PC-9 (cell line): ENCODE data around the gene TRIO. TPM values are rescaled to one million over a fixed set of nuclear protein-coding genes. Genes with fewer than 3 reads are reported as not detected.

Source experiments
- BruUV-seq: library from RNA; stranded (reverse); fragments of 400-500 nt; replicated peaks from 2 replicates; lab custom pipeline; 2021; lab: Mats Ljungman, UMichigan
- CTCF ChIA-PET: fragments of 300-600 bp; sonication (Branson Sonifier 250); formaldehyde crosslinking; loops from one replicate; lab custom pipeline; 2022; ENCODE audit warnings: antibody characterized with exemption; lab: Charles Lee
- POLR2A ChIA-PET: fragments of 300-600 bp; sonication (Branson Sonifier 250); formaldehyde crosslinking; loops from one replicate; lab custom pipeline; 2022; ENCODE audit warnings: antibody characterized with exemption; ENCODE audit not compliant: unreplicated experiment; lab: Charles Lee
- DNase-seq, 2 experiments: peaks; one replicate each; pipeline versions ENCODE4 v3.0.0 to v3.0.0-alpha.2; 2015 to 2022; ENCODE audit warnings: mixed read lengths in 1 of 2
- H2AFZ ChIP-seq: fragments of 200-600 bp; sonication (generic); 2 replicates; pipeline ENCODE4 v1.8.1; 2017; ENCODE audit warnings: antibody characterized with exemption
- H3F3A ChIP-seq: fragments of 200-600 bp; sonication (generic); 2 replicates; pipeline ENCODE4 v1.8.1; 2017; ENCODE audit warnings: antibody characterized with exemption, mild to moderate bottlenecking, low read depth; ENCODE audit not compliant: insufficient read depth
- H3K27ac ChIP-seq: fragments of 200-600 bp; sonication (generic); 2 replicates; pipeline ENCODE4 v1.6.1; 2016; ENCODE audit warnings: mixed run types
- H3K27me3 ChIP-seq: fragments of 200-600 bp; sonication (generic); 2 replicates; pipeline ENCODE4 v1.6.1; 2016; ENCODE audit warnings: low read depth, mixed run types; ENCODE audit not compliant: insufficient read depth
- H3K36me3 ChIP-seq: fragments of 200-600 bp; sonication (generic); 2 replicates; pipeline ENCODE4 v1.6.1; 2016; ENCODE audit warnings: low read depth, mixed run types
- H3K4me1 ChIP-seq: fragments of 200-600 bp; sonication (generic); replicated peaks from 2 replicates; pipeline ENCODE4 v1.6.1; 2016; ENCODE audit warnings: mixed run types; ENCODE audit not compliant: insufficient read depth
- H3K4me2 ChIP-seq: fragments of 200-600 bp; sonication (generic); 2 replicates; pipeline ENCODE4 v1.6.1; 2017; ENCODE audit warnings: mixed run types
- H3K4me3 ChIP-seq: fragments of 200-600 bp; sonication (generic); 2 replicates; pipeline ENCODE4 v1.6.1; 2016; ENCODE audit warnings: mixed run types
- H3K79me2 ChIP-seq: fragments of 200-600 bp; sonication (generic); 2 replicates; pipeline ENCODE4 v1.6.1; 2017; ENCODE audit warnings: low read depth, mixed run types
- H3K9me2 ChIP-seq: fragments of 200-600 bp; sonication (generic); 2 replicates; pipeline ENCODE4 v1.8.1; 2017; ENCODE audit warnings: mild to moderate bottlenecking; ENCODE audit not compliant: insufficient read depth
- H3K9me3 ChIP-seq: fragments of 200-600 bp; sonication (generic); 2 replicates; pipeline ENCODE4 v1.8.1; 2016; ENCODE audit warnings: low read depth; ENCODE audit not compliant: insufficient read depth
- H4K20me1 ChIP-seq: fragments of 200-600 bp; sonication (generic); 2 replicates; pipeline ENCODE4 v1.8.1; 2017; ENCODE audit not compliant: insufficient read depth
- EZH2 ChIP-seq: fragments of 200-600 bp; sonication (generic); IDR thresholded peaks from 2 replicates; pipeline ENCODE4 v1.8.0; 2017; ENCODE audit warnings: antibody characterized with exemption, low read depth
- intact Hi-C: fragments of 100-400 bp; cut with micrococcal nuclease; formaldehyde crosslinking; loops from one replicate; pipeline ENCODE4 v1.10.0; 2022; ENCODE audit not compliant: unreplicated experiment
- total RNA-seq: library from RNA; stranded (reverse); gene quantifications from 2 replicates; pipeline ENCODE4 v1.2.3, GENCODE V29; 2021
- TF ChIP-seq, protein P1 (sequence below): fragments of 200-600 bp; sonication (generic); conservative IDR thresholded peaks from 2 replicates; pipeline ENCODE4 v1.6.1; 2017; ENCODE audit warnings: mixed run types, antibody characterized with exemption, mild to moderate bottlenecking, moderate library complexity

TRIO gene
- total RNA-seq, 1 experiment from 2014 or later = 596 TPM

GRCh38 chr5:14556015-14556414 lies 412.9 kb downstream of the TRIO start:
- no peaks in the 10 kb centered on the region for H3K4me1 ChIP-seq
- no peaks in the 10 kb centered on the region; the same call in 1 of the 2 replicates for H3K9me3 ChIP-seq
- intact Hi-C loops = no loop called here
- DNase-seq = no peak
- TF ChIP-seq, protein P1, sequence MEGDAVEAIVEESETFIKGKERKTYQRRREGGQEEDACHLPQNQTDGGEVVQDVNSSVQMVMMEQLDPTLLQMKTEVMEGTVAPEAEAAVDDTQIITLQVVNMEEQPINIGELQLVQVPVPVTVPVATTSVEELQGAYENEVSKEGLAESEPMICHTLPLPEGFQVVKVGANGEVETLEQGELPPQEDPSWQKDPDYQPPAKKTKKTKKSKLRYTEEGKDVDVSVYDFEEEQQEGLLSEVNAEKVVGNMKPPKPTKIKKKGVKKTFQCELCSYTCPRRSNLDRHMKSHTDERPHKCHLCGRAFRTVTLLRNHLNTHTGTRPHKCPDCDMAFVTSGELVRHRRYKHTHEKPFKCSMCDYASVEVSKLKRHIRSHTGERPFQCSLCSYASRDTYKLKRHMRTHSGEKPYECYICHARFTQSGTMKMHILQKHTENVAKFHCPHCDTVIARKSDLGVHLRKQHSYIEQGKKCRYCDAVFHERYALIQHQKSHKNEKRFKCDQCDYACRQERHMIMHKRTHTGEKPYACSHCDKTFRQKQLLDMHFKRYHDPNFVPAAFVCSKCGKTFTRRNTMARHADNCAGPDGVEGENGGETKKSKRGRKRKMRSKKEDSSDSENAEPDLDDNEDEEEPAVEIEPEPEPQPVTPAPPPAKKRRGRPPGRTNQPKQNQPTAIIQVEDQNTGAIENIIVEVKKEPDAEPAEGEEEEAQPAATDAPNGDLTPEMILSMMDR = no peak
- TF ChIP-seq EZH2 = no peak
- no peak overlapping the region for H3K4me2 ChIP-seq
- CTCF ChIA-PET = no interaction called here
- POLR2A ChIA-PET = interaction anchor here (0.6 kb wide), 1 partner anchor 101 kb away, joined by 8 read pairs; no protein-coding TSS in a partner anchor
- no peaks in the 10 kb centered on the region for H4K20me1 ChIP-seq
- H3K79me2 ChIP-seq = no peaks in the 10 kb centered on the region
- peaks cover 18% of the 10 kb centered on the region; the same call in 1 of the 2 replicates for H3K27me3 ChIP-seq
- H3K4me3 ChIP-seq = no peak overlapping the region
- H3K9me2 ChIP-seq = peaks cover 4% of the 10 kb centered on the region; the same call in 1 of the 2 replicates
- no peak overlapping the region for H3K27ac ChIP-seq
- no peaks in the 10 kb centered on the region for H3F3A ChIP-seq
- H3K36me3 ChIP-seq = no peaks in the 10 kb centered on the region
- no peak overlapping the region for H2AFZ ChIP-seq
- BruUV-seq = no TSS peak

DNA sequence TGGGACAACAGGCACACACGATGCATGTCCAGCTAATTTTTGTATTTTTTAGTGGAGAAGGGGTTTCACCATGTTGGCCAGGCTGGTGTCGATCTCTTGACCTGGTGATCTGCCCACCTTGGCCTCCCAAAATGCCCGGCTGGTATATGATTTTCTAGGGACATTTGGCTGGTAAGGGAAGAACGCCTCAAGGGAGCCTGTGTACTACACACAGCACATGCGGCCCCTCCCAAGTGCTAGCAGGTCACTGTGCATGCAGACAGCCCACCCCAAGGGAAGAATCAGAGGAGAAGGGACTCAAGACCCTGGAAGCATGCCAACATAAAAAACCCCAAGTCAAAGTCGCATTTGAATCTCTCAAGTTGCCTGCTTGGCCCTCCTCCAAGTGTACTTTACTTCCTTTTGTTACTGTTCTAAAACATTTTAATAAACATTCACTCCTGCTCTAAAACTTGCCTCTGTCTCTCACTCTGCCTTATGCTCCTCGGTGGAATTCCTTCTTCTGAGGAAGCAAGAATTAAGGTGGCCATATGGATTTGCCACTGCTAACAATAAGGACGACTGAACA lies 414.1 kb downstream of the TRIO start:
- H3K4me3 ChIP-seq = no peak overlapping the region
- no peaks in the 10 kb centered on the region for H3K36me3 ChIP-seq
- peaks cover 18% of the 10 kb centered on the region; the same call in 1 of the 2 replicates for H3K27me3 ChIP-seq
- peaks cover 4% of the 10 kb centered on the region; the same call in 1 of the 2 replicates for H3K9me2 ChIP-seq
- DNase-seq = no peak
- H2AFZ ChIP-seq = no peak overlapping the region
- H3K4me2 ChIP-seq = no peak overlapping the region
- no peaks in the 10 kb centered on the region; the same call in 1 of the 2 replicates for H3K9me3 ChIP-seq
- no TSS peak for BruUV-seq
- TF ChIP-seq, protein P1 = no peak
- TF ChIP-seq EZH2 = no peak
- H3F3A ChIP-seq = no peaks in the 10 kb centered on the region
- H3K79me2 ChIP-seq = no peaks in the 10 kb centered on the region
- POLR2A ChIA-PET = no interaction called here
- no peaks in the 10 kb centered on the region for H4K20me1 ChIP-seq
- H3K4me1 ChIP-seq = no peaks in the 10 kb centered on the region
- intact Hi-C loops = no loop called here
- CTCF ChIA-PET = no interaction called here
- no peak overlapping the region for H3K27ac ChIP-seq

GRCh38 chr5:14557791-14558415 lies 414.8 kb downstream of the TRIO start:
- no peak overlapping the region for H3K4me2 ChIP-seq
- no TSS peak for BruUV-seq
- no peaks in the 10 kb centered on the region for H3K79me2 ChIP-seq
- no peak overlapping the region for H3K4me3 ChIP-seq
- H2AFZ ChIP-seq = no peak overlapping the region
- H3K27ac ChIP-seq = no peak overlapping the region
- peaks cover 3% of the 10 kb centered on the region; the same call in 1 of the 2 replicates for H3K9me2 ChIP-seq
- TF ChIP-seq, protein P1 = no peak
- no peak for TF ChIP-seq EZH2
- no peaks in the 10 kb centered on the region for H4K20me1 ChIP-seq
- no peaks in the 10 kb centered on the region for H3K9me3 ChIP-seq
- ChIA-PET POLR2A (no interaction called here), CTCF (no interaction called here)
- H3K27me3 ChIP-seq = peaks cover 13% of the 10 kb centered on the region; the same call in 1 of the 2 replicates
- no peak for DNase-seq
- intact Hi-C loops = no loop called here
- no peaks in the 10 kb centered on the region for H3K4me1 ChIP-seq
- H3K36me3 ChIP-seq = no peaks in the 10 kb centered on the region
- no peaks in the 10 kb centered on the region for H3F3A ChIP-seq

Other genes starting within 250 kb of the TRIO start
- gene DNAH5, start 198.7 kb upstream of the TRIO start, total RNA-seq = 9.5 and 9.7 TPM in 2 replicates